ENCODE measurements around the gene PEX10.
A peak's percentile ranks its signal among the peaks of the same experiment; 100 is the strongest.

The PEX10 gene

DNA sequence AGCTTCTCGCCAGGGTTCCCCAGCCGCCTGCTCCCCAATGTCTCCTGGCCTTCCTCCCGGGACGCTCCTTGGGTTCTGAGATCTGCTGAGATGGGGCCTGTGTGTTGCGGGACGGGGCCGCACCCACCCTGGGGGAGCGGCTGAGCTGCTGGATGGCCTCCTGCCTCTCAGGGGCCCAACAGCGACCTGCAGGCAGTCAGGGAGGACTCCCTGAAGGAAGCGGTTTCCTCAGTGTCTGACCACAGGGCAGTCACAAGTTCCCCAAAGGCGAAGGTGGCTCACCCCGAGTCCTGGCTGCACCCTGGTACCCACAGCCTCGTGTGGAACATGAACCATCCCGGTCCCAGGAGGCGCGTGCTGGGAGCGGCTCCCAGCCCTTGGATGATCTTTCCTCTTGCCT lies 45.1 kb upstream of the PEX10 start:
- Mint-ChIP-seq H3K4me3 (no peak overlapping the region), H3K4me1 (peaks cover 20% of the 10 kb centered on the region), H3K27me3 (ENCODE audit: low read depth, poor library complexity) (no peaks in the 10 kb centered on the region), H3K27ac (no peak overlapping the region), H3K36me3 (ENCODE audit: low read depth) (no peaks in the 10 kb centered on the region), H3K9me3 (no peaks in the 10 kb centered on the region)
- no peak for DNase-seq
- TF ChIP-seq, protein P1, sequence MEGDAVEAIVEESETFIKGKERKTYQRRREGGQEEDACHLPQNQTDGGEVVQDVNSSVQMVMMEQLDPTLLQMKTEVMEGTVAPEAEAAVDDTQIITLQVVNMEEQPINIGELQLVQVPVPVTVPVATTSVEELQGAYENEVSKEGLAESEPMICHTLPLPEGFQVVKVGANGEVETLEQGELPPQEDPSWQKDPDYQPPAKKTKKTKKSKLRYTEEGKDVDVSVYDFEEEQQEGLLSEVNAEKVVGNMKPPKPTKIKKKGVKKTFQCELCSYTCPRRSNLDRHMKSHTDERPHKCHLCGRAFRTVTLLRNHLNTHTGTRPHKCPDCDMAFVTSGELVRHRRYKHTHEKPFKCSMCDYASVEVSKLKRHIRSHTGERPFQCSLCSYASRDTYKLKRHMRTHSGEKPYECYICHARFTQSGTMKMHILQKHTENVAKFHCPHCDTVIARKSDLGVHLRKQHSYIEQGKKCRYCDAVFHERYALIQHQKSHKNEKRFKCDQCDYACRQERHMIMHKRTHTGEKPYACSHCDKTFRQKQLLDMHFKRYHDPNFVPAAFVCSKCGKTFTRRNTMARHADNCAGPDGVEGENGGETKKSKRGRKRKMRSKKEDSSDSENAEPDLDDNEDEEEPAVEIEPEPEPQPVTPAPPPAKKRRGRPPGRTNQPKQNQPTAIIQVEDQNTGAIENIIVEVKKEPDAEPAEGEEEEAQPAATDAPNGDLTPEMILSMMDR (IDR thresholded peaks at IDR 0.05), result no peak

- Mint-ChIP-seq H3K36me3 (ENCODE audit: low read depth) (no peaks in the 10 kb centered on the region), H3K27me3 (ENCODE audit: low read depth, poor library complexity) (no peaks in the 10 kb centered on the region)
Measured at GRCh38 chr1:2455757-2456156, 43.4 kb upstream of the PEX10 start.

DNA sequence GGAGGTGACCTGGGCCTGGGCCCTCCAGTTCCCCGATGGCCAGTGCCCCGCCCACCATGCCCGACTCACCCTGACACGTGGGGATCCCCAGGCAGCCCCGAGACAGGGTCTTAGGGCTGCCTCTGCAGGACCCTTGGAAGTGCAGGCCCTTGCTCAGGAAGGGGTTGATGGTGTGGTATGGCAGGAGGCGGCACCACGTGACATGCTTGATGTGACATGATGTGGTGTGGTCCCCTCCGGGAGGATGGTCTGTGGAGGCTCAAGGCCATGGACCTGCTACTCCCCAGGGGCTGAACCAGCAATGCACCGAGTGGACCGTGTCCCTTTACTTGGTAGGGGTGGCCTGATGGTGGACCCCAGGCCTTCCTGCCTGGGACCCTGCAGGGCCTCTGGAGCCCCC lies 41.9 kb upstream of the PEX10 start:
- TF ChIP-seq, protein P1 (IDR thresholded peaks at IDR 0.05), result no peak
- Mint-ChIP-seq H3K27ac (no peak overlapping the region), H3K4me1 (peaks cover 8% of the 10 kb centered on the region), H3K9me3 (no peaks in the 10 kb centered on the region), H3K27me3 (ENCODE audit: low read depth, poor library complexity) (peaks cover under 1% of the 10 kb centered on the region), H3K4me3 (no peak overlapping the region), H3K36me3 (ENCODE audit: low read depth) (no peaks in the 10 kb centered on the region)
- no peak for DNase-seq

More at GRCh38 chr1:2455757-2456156, 43.4 kb upstream of the PEX10 start:
- H3K27ac Mint-ChIP-seq, result no peak overlapping the region
- no peak for DNase-seq
- H3K4me1 Mint-ChIP-seq, result peaks cover 16% of the 10 kb centered on the region
- TF ChIP-seq, protein P1 (IDR thresholded peaks at IDR 0.05), result no peak
- no peak overlapping the region for H3K4me3 Mint-ChIP-seq
- no peaks in the 10 kb centered on the region for H3K9me3 Mint-ChIP-seq

DNA sequence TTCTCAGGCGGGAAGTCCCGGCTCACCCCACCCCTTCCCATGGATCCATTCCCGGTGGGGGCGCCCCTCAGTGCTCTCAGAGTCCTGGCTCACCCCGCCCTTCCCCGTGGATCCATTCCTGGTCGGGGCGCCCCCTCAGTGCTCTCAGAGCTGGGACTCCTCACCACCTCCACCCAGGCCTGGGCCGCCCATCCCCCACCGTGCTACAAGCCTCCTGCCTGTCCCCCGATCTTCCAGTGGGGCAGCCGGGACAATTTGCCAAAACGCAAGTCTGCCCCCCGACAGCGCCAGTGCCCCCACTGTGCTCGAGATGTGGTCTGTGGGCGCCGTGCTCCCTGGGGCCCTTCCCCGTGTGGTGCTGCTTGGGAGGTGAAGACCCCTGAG lies 40.6 kb upstream of the PEX10 start:
- H3K9me3 Mint-ChIP-seq, result no peaks in the 10 kb centered on the region
- H3K36me3 Mint-ChIP-seq (ENCODE audit: low read depth), result no peaks in the 10 kb centered on the region
- H3K4me1 Mint-ChIP-seq, result peaks cover 14% of the 10 kb centered on the region
- H3K27me3 Mint-ChIP-seq (ENCODE audit: low read depth, poor library complexity), result peaks cover 7% of the 10 kb centered on the region
- TF ChIP-seq, protein P1 (IDR thresholded peaks at IDR 0.05), result no peak
- no peak overlapping the region for H3K27ac Mint-ChIP-seq
- no peak overlapping the region for H3K4me3 Mint-ChIP-seq
- no peak for DNase-seq

DNA sequence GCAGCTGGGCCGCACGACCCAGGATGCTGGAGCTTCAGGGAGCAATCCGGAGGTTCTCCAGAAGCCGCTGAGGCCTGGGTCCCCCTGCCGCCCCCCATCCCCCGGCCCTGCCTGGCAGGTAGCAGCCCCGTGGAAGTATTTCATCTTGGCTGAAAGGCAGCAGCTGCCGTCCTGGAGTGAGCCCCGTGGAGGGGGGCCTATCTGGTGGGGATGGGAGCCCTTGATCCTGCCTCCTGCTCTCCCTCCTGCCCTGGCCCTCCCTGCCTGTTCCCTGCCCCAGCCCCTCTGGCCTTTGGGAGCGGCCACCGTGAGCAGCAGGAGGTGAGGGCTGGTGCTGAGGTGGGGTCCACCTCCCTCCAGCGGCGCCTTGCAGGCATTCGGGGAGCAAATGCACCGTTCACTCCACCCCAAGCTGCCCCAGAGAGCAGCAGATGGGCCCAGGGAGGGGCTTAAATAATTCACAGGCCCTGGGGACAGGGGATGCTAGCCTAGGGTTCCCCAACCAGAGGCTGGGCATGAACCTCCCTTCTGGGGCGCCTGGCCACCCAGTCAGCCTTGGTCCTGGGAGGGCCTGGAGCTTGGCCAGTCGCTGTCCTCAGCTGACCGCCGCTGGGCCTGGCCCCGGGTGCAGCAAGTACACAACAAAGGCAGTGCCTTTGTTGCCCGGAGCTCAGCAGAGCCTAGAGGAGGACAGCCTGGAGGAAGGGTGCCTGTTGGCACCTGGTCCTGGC lies 40.0 kb upstream of the PEX10 start:
- Mint-ChIP-seq H3K9me3 (no peaks in the 10 kb centered on the region), H3K4me1 (peaks cover 20% of the 10 kb centered on the region), H3K4me3 (no peak overlapping the region), H3K36me3 (ENCODE audit: low read depth) (no peaks in the 10 kb centered on the region), H3K27ac (no peak overlapping the region), H3K27me3 (ENCODE audit: low read depth, poor library complexity) (peaks cover 11% of the 10 kb centered on the region)
- no peak for DNase-seq
- TF ChIP-seq, protein P1 (IDR thresholded peaks at IDR 0.05), result no peak

DNA sequence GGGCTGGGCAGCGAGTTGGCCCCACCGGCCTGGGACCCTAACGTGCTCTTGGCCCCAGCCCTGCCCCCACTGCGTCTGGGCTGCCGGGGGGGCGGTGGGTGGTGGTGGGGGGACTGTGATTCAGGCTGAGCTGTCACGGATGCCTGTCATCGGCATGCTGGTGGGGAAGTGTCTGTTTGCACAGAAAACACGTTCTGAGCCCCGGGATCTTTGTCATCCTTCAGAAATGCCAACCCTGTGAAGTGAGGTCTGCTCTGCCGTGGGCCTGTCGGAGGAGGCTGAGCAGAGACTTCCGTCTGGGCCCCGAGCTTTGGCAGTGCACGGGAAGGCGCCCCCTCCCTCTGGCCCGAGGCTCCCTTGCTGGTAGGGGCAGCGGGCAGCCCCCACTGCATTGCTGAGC lies 39.4 kb upstream of the PEX10 start:
- TF ChIP-seq, protein P1 (IDR thresholded peaks at IDR 0.05), result no peak
- Mint-ChIP-seq H3K27ac (no peak overlapping the region), H3K4me1 (peaks cover 26% of the 10 kb centered on the region), H3K36me3 (ENCODE audit: low read depth) (no peaks in the 10 kb centered on the region), H3K4me3 (no peak overlapping the region), H3K27me3 (ENCODE audit: low read depth, poor library complexity) (peaks cover 17% of the 10 kb centered on the region), H3K9me3 (no peaks in the 10 kb centered on the region)
- DNase-seq, result peak; percentile 36

All from nephron progenitor cell (in vitro differentiated cells).